ENCODE results near the gene PRSS23. TPM values are rescaled to one million over a fixed set of nuclear protein-coding genes. Genes with fewer than 3 reads are reported as not detected.
"Not testable (repeated sequence)": the region's sequence is repeated elsewhere in the genome, so short reads cannot be mapped to it uniquely, and the experiment has no call there.

PRSS23 gene
- polyA plus RNA-seq, 1 donor = 23.2 TPM

DNA sequence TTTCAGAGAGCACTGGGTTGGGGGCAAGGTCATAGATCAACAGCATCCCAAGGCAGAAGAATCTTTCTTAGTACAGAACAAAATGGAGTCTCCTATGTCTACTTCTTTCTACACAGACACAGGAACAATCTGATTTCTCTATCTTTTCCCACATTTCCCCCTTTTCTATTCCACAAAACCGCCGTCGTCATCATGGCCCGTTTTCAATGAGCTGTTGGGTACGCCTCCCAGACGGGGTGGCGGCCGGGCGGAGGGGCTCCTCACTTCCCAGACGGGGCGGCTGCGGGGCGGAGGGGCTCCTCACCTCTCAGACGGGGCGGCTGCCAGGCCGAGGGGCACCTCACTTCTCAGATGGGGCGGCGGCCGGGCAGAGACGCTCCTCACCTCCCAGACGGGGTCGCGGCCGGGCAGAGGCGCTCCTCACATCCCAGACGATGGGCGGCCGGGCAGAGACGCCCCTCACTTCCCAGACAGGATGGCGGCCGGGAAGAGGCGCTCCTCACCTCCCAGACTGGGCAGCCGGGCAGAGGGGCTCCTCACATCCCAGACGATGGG is 29.8 kb upstream of the PRSS23 start:
- not testable (repeated sequence) for H3K27ac ChIP-seq (ENCODE audit: low read length); H3K9me3 ChIP-seq (ENCODE audit: control insufficient read depth, low read depth, low read length); H3K4me1 ChIP-seq (ENCODE audit: control insufficient read depth, insufficient read depth, low read length); H3K4me3 ChIP-seq (ENCODE audit: low read length); H3K36me3 ChIP-seq (ENCODE audit: control insufficient read depth, insufficient read depth, low read length); DNase-seq; H3K27me3 ChIP-seq (ENCODE audit: control insufficient read depth, insufficient read depth, low read length)
- WGBS (ENCODE audit: insufficient coverage, low lambda C conversion rate) = no CpG with 5 or more reads among the region's 34 CpGs

GRCh38 chr11:86772999-86773398 is 27.3 kb upstream of the PRSS23 start:
- Histone ChIP-seq H3K4me3 (ENCODE audit: low read length) (no peak overlapping the region), H3K36me3 (ENCODE audit: control insufficient read depth, insufficient read depth, low read length) (no peaks in the 10 kb centered on the region), H3K4me1 (ENCODE audit: control insufficient read depth, insufficient read depth, low read length) (no peaks in the 10 kb centered on the region), H3K27ac (ENCODE audit: low read length) (no peak overlapping the region), H3K9me3 (ENCODE audit: control insufficient read depth, low read depth, low read length) (peaks cover 9% of the 10 kb centered on the region), H3K27me3 (ENCODE audit: control insufficient read depth, insufficient read depth, low read length) (no peaks in the 10 kb centered on the region)
- WGBS (ENCODE audit: insufficient coverage, low lambda C conversion rate) = 100% methylated on average over 1 of the region's 2 CpGs
- DNase-seq = no peak

GRCh38 chr11:86773513-86774252 is 26.7 kb upstream of the PRSS23 start:
- no peak for DNase-seq
- Histone ChIP-seq H3K9me3 (ENCODE audit: control insufficient read depth, low read depth, low read length) (peaks cover 9% of the 10 kb centered on the region), H3K36me3 (ENCODE audit: control insufficient read depth, insufficient read depth, low read length) (no peaks in the 10 kb centered on the region), H3K27ac (ENCODE audit: low read length) (no peak overlapping the region), H3K4me3 (ENCODE audit: low read length) (no peak overlapping the region), H3K27me3 (ENCODE audit: control insufficient read depth, insufficient read depth, low read length) (no peaks in the 10 kb centered on the region), H3K4me1 (ENCODE audit: control insufficient read depth, insufficient read depth, low read length) (no peaks in the 10 kb centered on the region)
- WGBS (ENCODE audit: insufficient coverage, low lambda C conversion rate) = 92% methylated on average over 2 of the region's 3 CpGs

GRCh38 chr11:86774417-86774816 is 25.9 kb upstream of the PRSS23 start:
- no peaks in the 10 kb centered on the region for H3K4me1 ChIP-seq (ENCODE audit: control insufficient read depth, insufficient read depth, low read length)
- H3K9me3 ChIP-seq (ENCODE audit: control insufficient read depth, low read depth, low read length) = peaks cover 9% of the 10 kb centered on the region
- H3K4me3 ChIP-seq (ENCODE audit: low read length) = no peak overlapping the region
- no peaks in the 10 kb centered on the region for H3K36me3 ChIP-seq (ENCODE audit: control insufficient read depth, insufficient read depth, low read length)
- DNase-seq = no peak
- H3K27me3 ChIP-seq (ENCODE audit: control insufficient read depth, insufficient read depth, low read length) = no peaks in the 10 kb centered on the region
- no peak overlapping the region for H3K27ac ChIP-seq (ENCODE audit: low read length)

- H3K27ac ChIP-seq (ENCODE audit: low read length) = no peak overlapping the region
- 100% methylated on average over 1 of the region's 2 CpGs for WGBS (ENCODE audit: insufficient coverage, low lambda C conversion rate)
- no peaks in the 10 kb centered on the region for H3K4me1 ChIP-seq (ENCODE audit: control insufficient read depth, insufficient read depth, low read length)
- no peak for DNase-seq
- H3K9me3 ChIP-seq (ENCODE audit: control insufficient read depth, low read depth, low read length) = peaks cover 9% of the 10 kb centered on the region
- no peaks in the 10 kb centered on the region for H3K27me3 ChIP-seq (ENCODE audit: control insufficient read depth, insufficient read depth, low read length)
- no peaks in the 10 kb centered on the region for H3K36me3 ChIP-seq (ENCODE audit: control insufficient read depth, insufficient read depth, low read length)
- no peak overlapping the region for H3K4me3 ChIP-seq (ENCODE audit: low read length)
Measured at GRCh38 chr11:86775361-86775760, 25.0 kb upstream of the PRSS23 start.

GRCh38 chr11:86781546-86781945 is 18.8 kb upstream of the PRSS23 start:
- H3K4me1 ChIP-seq (ENCODE audit: control insufficient read depth, insufficient read depth, low read length) = peaks cover 18% of the 10 kb centered on the region
- no peak for DNase-seq
- H3K4me3 ChIP-seq (ENCODE audit: low read length) = no peak overlapping the region
- no peaks in the 10 kb centered on the region for H3K36me3 ChIP-seq (ENCODE audit: control insufficient read depth, insufficient read depth, low read length)
- H3K27me3 ChIP-seq (ENCODE audit: control insufficient read depth, insufficient read depth, low read length) = no peaks in the 10 kb centered on the region
- H3K9me3 ChIP-seq (ENCODE audit: control insufficient read depth, low read depth, low read length) = no peaks in the 10 kb centered on the region
- no peak overlapping the region for H3K27ac ChIP-seq (ENCODE audit: low read length)

GRCh38 chr11:86782742-86783141 is 17.6 kb upstream of the PRSS23 start:
- DNase-seq = peak in 1 of 2 donors; percentile 69
- H3K27me3 ChIP-seq (ENCODE audit: control insufficient read depth, insufficient read depth, low read length) = no peaks in the 10 kb centered on the region
- no CpG with 5 or more reads among the region's 4 CpGs for WGBS (ENCODE audit: insufficient coverage, low lambda C conversion rate)
- no peaks in the 10 kb centered on the region for H3K36me3 ChIP-seq (ENCODE audit: control insufficient read depth, insufficient read depth, low read length)
- peaks cover 24% of the 10 kb centered on the region for H3K4me1 ChIP-seq (ENCODE audit: control insufficient read depth, insufficient read depth, low read length)
- H3K9me3 ChIP-seq (ENCODE audit: control insufficient read depth, low read depth, low read length) = no peaks in the 10 kb centered on the region
- no peak overlapping the region for H3K4me3 ChIP-seq (ENCODE audit: low read length)
- peak overlapping the region; percentile 19 for H3K27ac ChIP-seq (ENCODE audit: low read length)

DNA sequence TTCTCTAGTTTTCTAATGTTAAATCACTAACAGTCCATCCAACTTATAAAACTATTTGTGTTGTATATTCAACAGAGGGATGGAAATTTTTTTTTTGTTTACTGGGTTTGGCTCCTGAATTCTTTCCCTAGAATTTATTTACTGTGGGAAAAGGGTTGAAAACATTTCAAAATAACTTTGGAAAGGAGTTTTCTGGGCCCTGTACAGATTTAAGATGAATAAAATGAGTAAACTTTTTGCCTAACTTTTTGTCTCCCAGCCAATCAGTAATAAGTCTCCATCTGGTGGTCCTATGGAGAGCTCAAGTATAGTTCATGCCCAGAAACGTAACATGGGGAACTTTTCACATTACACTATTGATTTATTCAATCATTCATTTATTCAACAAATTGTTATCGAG is 16.7 kb upstream of the PRSS23 start:
- Histone ChIP-seq H3K4me3 (ENCODE audit: low read length) (no peak overlapping the region), H3K36me3 (ENCODE audit: control insufficient read depth, insufficient read depth, low read length) (no peaks in the 10 kb centered on the region), H3K27me3 (ENCODE audit: control insufficient read depth, insufficient read depth, low read length) (no peaks in the 10 kb centered on the region), H3K27ac (ENCODE audit: low read length) (no peak overlapping the region), H3K4me1 (ENCODE audit: control insufficient read depth, insufficient read depth, low read length) (peaks cover 29% of the 10 kb centered on the region), H3K9me3 (ENCODE audit: control insufficient read depth, low read depth, low read length) (no peaks in the 10 kb centered on the region)
- WGBS (ENCODE audit: insufficient coverage, low lambda C conversion rate) = 57% methylated on average over 1 of the region's 2 CpGs
- no peak for DNase-seq

GRCh38 chr11:86784241-86784681 is 16.1 kb upstream of the PRSS23 start:
- WGBS (ENCODE audit: insufficient coverage, low lambda C conversion rate) = 0% methylated on average over 1 of the region's 2 CpGs

DNA sequence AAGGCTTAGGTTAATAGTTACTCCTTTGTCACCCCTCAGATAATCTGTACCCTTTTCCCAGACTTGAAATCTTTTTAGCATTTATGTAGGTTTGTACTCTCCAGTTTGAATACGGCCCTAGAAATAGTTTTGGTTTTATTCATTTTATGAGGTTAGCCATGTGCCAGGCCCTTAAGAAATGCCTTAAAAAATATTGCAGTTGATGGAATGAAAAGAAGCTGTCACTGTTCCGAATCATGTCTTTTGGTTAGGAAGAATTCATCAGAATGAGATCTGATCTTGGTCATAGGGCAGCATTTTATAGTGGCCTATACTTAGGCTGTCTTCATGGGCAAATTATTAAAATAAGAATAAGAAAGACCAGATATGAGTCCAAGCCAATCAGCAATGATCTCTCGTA is 14.8 kb upstream of the PRSS23 start:
- no peak for DNase-seq
- no peaks in the 10 kb centered on the region for H3K9me3 ChIP-seq (ENCODE audit: control insufficient read depth, low read depth, low read length)
- H3K27ac ChIP-seq (ENCODE audit: low read length) = no peak overlapping the region
- no peaks in the 10 kb centered on the region for H3K36me3 ChIP-seq (ENCODE audit: control insufficient read depth, insufficient read depth, low read length)
- H3K4me3 ChIP-seq (ENCODE audit: low read length) = no peak overlapping the region
- H3K4me1 ChIP-seq (ENCODE audit: control insufficient read depth, insufficient read depth, low read length) = peaks cover 29% of the 10 kb centered on the region
- no peaks in the 10 kb centered on the region for H3K27me3 ChIP-seq (ENCODE audit: control insufficient read depth, insufficient read depth, low read length)
- WGBS (ENCODE audit: insufficient coverage, low lambda C conversion rate) = no CpG with 5 or more reads among the region's 3 CpGs

More at GRCh38 chr11:86784241-86784681, 16.1 kb upstream of the PRSS23 start:
- Histone ChIP-seq H3K4me3 (ENCODE audit: low read length) (no peak overlapping the region), H3K27me3 (ENCODE audit: control insufficient read depth, insufficient read depth, low read length) (no peaks in the 10 kb centered on the region), H3K27ac (ENCODE audit: low read length) (no peak overlapping the region), H3K4me1 (ENCODE audit: control insufficient read depth, insufficient read depth, low read length) (peaks cover 29% of the 10 kb centered on the region), H3K9me3 (ENCODE audit: control insufficient read depth, low read depth, low read length) (no peaks in the 10 kb centered on the region), H3K36me3 (ENCODE audit: control insufficient read depth, insufficient read depth, low read length) (no peaks in the 10 kb centered on the region)
- DNase-seq = no peak

DNA sequence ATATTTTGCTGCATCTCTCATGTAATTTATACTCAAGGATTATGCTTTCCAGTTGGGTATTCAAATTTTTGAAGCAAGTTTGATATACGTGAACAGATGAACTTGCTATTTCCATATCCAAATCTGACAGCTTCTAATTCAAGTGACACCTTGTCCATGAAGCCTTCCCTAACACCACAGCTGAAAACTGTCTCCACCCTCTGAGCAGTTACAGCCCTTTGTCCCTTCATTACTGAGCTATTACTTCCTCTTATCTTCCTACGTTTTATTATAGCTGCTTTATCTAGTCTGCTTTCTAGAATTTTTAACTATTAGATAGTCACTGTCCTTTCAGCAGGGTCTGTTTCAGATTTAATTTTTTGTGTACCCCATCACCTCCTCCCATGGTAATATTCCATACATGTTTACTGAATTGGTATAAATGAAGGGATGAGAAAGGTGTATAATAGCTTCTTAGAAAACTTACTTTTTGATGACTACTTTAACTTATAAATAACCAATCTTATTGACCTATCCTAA is 13.3 kb upstream of the PRSS23 start:
- Histone ChIP-seq H3K4me3 (ENCODE audit: low read length) (no peak overlapping the region), H3K36me3 (ENCODE audit: control insufficient read depth, insufficient read depth, low read length) (no peaks in the 10 kb centered on the region), H3K4me1 (ENCODE audit: control insufficient read depth, insufficient read depth, low read length) (peaks cover 29% of the 10 kb centered on the region), H3K27ac (ENCODE audit: low read length) (peak overlapping the region; percentile 33), H3K9me3 (ENCODE audit: control insufficient read depth, low read depth, low read length) (no peaks in the 10 kb centered on the region), H3K27me3 (ENCODE audit: control insufficient read depth, insufficient read depth, low read length) (no peaks in the 10 kb centered on the region)
- peak; percentile 48 to 75 for DNase-seq
- no CpG with 5 or more reads among the region's 2 CpGs for WGBS (ENCODE audit: insufficient coverage, low lambda C conversion rate)
